ENCODE results near the gene LRRC52.

DNA sequence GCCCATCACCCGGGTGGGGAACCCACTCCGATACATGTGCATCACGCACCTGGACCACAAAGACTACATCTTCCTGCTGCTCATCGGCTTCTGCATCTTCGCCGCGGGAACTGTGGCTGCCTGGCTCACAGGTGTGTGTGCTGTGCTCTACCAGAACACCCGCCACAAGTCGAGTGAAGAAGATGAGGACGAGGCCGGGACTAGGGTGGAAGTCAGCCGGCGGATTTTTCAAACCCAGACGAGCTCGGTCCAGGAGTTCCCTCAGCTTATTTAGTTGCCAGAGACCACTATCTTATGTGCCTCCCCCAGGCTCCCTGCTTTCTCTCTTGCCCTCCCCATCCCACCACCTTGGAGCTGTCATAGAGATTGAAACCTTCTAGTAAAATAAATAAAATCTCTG lies 19.8 kb downstream of the LRRC52 start:
- TF ChIP-seq CTCF (IDR thresholded peaks at IDR 0.05) (no peak), POLR2A (IDR thresholded peaks at IDR 0.05) (no peak)
